SKM-1 (cell line): Measurements from ENCODE around the gene RIC8B.

Source experiments
- DNase-seq: peaks from one replicate; lab custom pipeline; 2025; ENCODE audit not compliant: unreplicated experiment; lab: John Stamatoyannopoulos, UW

RIC8B gene

DNA sequence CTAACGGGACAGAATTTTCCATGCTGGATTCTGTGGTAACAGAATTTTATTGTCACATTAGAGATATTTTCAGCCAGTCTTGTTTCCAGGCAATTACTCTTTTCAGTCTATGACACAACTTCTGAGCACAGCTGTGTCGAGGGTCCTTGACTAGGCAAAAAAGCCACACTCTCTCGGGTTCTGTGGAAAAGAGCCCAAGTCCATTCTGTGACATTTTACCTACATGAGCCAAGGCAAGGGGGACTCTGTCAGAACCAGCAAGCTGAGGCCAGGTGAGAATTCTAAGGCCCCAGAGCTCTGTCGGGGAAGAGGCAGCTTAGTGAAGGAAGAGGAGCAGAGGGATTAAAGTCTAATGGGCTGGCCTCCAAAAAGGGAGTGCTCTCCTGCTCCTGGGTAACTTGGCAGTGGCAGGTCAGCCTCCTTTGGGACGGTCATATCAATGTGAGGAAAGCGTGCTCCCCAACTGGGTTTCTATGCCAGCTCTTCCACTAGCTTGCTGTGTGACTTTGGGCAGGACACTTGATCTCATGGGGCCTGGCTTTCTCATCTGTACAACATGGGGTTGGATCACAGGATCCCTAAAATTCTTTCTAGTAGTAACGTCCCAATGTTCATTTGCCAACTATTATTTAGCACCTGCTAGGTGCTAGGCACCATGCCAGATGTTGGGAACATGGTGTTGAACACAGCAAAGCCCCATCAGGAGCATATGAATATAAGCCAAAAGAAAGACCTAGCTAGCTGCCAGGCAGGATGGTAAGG, 16.0 kb upstream of the RIC8B start:
- no peak for DNase-seq

DNA sequence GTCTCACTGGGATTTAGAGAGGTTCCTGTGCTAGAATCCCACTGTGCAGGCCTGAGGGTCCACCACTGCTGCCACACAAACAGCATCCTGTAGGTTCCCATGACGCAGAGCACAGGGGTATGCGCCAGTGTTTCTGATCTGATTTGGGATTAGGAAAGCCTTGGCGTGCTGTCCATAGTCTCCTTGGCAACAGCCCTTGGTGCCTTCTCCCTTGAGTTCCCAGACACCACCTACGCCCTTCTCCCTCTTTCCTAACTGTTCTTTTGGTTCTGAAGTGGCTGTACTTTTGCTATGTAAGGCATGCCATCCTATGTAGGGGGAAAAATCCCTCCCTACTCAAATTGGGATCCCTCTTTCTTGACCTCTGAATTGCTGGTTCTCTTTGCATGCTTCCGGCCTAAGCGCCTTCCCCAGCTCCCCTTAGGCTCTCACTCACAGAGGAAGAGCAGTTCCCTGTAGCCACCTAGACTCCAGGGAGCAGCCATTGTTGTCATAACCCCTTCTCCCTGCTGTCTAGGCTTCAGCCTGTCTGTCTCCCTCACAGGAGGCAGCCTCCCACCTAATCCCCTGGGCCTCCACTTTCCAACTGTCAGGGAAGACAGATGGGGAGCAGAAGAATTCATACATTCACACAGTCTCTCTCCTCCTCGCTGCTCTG, 14.8 kb upstream of the RIC8B start:
- DNase-seq, result no peak

DNA sequence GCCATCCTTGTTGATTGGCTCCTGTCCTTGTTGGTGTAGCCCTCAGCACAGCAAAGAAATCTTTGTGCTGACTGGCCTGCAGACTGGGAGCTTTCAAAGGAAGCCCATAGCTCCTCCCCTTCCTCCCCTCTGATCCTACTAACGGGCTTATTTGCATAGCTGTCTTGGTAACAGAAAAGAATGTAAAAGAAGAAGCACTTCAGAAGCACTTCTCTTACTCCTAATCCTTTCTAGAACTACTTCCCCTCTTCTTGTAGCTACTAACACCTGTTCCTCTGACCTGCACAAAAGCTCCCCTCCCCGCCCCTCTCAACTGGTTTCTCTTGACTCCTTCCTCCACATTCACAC, 14.3 kb upstream of the RIC8B start:
- DNase-seq, result peak; percentile 27

DNA sequence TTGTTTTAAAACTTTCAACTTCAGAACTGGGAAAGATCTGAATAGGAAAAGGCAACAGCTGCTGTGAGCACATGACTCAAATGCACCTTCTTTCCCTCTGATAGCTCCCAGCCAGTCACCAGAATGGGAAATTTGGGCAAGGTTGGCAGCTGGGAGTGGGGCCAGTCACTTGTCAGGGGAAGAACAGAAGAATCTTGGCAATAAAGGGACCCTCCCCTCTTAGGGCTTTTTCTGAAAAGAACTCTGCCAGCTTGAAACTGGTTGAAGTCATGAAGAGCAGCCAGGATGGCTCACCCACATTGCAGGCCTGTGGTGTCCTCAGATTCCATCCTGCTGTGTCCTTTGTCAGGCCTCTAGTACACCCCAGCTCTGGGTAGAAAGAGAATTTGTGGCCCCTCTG, 10.3 kb upstream of the RIC8B start:
- no peak for DNase-seq

DNA sequence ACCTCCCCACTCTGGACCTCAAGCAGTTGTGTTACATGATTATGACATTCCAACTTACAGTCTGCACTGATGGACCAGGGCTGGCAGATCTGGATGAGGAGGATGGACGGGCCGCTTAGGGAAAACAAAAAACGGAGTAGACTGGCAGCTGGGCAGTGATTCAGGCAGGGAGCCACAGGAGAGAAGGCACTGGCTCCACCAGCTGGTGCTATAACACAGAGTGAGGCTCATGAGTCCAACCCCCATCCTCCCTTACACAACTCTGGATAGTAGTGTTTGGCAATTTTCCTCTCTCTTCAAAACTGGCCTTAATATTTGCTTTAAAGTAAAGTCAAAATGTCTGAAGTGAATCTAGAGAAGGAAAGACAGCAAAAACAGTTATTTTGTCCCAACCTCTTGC, 9.7 kb upstream of the RIC8B start:
- DNase-seq, result peak; percentile 1

DNA sequence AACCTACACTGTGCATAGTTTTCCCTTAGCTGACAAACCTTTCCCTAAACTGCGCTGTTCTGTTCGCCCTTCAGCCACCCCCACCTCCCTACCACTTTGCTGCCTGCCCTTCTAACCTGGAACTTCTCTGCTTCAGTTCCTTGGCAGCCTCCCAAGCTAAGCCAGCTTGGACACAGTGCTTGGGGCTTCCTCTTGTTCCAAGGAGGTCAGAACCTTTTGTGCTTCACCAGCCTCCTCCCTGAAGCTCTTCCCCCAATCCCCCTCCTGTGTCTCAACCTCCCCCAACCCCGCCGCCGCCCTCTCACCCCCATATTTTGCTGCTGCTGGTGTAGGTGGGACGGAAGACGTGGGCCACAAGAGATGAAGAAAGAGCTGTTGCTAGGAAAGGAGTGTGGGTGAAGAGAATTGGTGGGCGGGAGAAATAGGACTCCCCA, 8.1 kb upstream of the RIC8B start:
- DNase-seq, result no peak

DNA sequence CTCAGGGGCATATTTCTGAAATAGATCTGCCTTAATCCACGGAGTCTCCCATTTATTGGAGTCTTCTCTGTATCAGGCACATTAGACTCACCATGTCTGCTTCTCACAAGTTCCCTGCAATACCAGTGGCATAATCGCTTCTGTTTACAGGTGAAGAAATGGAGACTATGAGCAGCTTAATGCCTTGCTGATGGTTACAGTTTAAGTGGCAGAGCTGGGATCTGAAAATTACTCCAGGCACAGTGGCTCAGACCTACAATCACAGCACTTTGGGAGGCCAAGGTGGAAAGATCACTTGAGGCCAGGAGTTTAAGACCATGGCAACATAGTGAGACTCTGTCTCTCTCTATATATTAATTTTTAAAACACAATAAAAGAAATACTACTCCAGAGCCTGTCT, 7.3 kb upstream of the RIC8B start:
- no peak for DNase-seq

DNA sequence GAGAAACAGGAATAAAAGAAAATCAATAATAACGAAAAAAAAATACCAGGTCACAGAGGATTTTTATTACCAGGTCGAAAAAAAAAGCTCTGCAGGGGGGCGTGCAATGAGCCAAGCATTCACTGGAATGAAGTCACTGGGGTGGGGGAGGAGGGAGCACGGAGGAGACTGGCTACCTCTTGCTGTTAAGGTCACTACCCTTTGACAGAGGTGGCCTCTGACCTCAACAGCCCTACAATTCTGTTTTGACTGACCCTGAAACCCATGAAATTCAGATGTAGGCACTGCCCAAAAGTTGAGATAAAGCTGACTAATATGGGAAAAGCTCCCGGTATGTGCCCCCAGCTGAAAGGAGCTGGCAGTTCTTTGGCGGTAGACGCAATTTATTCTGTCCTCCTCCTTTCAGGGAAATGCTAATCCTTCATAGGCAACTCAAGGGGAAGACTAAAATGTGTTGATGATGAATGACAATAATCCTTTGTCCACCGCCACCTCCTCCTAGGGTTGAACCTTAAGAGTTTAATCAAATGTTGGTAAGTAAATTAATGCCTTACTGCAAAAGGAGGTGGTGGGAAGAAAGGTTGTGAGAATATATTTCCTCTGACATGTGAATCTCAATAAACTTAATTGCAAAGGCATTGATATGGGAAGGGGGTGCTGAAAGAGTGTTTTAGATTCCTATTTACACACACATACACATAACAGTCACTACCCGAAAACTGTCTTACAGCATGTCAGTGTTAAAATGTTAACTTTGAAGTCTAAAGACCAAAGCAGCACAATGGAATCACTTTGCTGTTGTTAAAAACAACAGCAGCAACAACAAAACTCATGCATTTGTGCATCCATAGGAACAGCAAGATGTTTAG, 6.3 kb upstream of the RIC8B start:
- no peak for DNase-seq

DNA sequence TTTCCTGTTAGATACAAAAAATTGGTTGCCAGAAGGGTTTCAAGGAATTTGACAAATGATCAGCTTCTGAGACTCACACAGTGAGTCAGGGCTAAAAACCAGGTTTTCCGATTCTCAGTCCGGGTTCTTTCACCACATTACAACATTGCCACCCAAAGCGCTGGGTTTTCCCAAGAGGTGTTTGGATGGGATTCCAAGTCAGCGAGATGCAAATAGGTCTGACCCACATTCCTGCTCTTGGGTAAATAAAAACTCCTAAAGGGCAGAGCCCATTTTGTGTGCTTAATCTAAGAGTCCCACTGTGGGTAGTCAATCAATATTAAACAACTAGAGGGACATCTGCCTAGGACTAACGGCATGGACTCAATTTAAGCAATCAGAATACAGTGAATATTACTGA, 5.4 kb upstream of the RIC8B start:
- DNase-seq, result no peak

DNA sequence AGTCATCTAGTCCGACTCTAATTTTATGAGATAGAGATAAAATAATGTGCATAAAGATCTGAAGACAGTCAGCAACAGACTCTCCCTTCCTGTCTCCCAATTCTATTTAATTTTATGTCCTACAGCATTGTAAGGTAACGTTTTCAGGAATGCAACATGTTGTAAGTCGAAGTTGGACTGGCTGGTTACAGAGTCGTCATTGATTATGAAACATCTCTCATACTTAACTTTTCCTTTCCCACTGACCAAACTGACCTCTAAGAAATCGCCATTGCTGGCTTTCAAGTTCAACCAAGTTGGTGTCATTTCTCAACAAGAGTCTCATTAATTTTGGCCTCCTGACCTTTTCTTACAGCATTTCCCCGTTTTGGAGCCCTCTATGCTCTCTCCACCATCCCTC, 4.9 kb upstream of the RIC8B start:
- no peak for DNase-seq

DNA sequence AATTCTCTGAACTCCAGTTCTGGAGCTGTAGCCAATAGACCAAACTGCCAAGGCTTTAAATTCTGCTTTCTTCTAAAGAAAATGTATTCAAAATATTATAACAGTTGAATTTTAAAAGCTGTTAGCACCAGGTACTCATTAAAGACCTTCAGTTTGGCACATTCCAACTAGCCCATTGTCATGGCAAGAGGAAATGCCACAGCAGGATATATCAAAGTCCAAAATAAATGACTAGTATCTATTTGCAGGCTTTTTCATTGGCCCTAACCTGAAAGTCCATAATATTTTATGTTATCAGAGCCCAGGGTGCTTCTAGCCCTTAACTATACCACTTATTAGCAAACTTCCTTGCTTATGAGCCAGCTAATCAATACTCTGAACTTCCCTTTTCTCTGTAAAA, 3.1 kb upstream of the RIC8B start:
- DNase-seq, result no peak

DNA sequence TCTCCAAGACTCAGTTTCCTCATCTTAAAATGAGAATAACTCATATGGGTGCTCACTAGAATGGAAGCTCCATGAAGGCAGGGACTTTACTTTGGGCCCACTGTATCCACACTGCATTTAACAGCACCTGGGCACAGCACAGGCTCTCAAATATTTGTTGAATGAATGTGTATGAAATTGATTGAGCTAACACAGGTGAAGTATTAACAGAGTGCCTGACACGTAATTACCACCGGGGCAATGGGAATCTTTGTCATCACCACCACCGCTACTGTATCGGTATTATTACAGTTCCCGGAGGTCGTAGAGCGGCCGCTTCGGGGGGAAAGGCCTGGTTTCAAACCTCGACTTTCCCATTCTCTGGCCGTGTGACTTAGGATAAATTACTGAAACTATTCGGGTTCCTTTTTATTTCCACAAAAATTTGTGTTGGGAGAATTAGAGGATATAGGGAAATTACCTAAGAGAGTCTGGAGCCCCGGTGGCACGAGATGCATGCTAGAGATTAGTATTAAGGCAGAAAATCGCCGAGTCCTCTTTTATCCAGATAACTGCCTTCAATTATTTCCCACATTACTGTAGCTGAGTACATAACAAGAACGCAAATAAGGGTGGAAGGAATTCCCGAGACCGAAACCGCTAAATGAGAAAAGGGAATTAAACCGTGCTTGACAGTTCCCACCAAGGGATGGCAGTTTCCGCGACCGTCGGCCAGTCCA, 1.0 kb upstream of the RIC8B start:
- no peak for DNase-seq

DNA sequence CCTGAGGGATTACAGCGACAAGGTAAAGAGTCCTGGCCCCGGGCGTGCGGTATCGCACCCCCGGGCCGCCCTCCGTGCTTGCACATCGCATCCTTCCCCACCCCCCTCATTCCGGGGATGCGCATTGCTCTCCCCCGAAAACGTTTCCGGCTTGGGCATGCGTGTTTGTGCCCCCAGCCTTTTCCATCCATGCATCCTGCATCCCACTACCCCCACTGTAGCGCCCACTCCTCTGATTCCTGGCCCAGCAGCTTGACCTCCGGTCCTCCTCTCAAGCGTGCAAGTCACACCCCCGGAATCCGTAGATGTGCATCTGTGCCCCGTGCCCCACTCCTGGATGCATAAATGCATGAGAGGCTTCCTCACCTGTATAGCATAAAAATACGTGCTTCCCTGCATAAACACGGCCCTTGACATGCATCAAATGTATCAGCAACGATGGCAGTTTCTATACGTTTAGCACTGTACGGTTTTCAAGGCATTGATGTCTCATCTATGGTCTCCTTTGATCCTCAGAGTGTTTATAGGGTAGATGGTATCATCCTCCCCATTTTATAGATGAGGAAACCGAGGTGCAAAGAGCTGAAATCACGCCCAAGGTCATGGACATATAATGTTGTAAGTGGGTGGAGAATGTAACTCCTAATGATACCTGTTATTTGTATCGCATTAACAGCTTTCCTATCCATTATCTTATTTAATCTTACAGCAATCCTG, 484 bp downstream of the RIC8B start:
- no peak for DNase-seq

DNA sequence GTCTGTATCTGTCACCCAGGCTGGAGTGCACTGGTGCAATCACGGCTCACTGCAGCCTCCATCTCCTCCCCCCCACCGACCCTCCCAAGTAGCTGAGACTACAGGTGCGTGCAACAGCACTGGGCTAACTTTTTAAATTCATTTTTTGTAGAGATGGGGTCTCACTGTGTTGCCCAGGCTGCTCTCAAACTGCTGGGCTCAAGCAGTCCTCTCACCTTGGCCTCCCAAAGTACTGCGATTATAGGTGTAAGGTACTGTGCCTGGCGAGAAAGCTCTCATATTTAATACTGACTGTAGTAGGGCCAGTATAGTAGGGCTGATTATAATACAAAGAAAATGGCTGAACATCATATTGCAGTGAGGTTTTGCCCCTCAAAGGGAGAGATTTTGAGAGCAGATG, 2.4 kb downstream of the RIC8B start:
- DNase-seq, result no peak

DNA sequence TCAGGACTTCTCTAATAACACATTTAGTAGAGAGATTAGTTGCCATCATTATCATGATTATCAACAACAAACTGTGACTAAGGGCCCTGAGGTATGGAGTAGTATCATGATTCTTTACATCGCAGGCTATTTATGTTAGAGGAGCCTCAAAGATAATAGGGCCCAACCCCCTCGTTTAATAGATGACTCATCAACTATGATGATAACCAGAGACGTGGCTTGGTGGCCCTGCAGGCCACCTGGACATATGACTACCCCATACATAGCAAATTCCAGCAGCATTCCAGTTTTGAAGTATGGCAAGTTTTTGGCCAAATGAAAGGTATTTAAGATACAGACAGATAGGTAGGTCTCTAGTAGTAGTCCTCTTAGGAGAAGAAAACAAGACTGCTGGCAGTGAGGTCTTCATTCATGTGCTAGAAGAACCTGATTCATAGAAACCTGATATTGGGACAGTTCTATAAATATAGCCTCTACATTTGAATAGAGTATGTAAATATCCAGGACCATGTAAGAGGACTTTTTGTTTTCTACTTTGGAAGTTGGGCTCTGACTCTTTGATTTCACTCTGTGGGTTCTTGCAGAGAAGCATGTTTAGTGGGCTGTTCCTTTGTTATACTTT, 5.6 kb downstream of the RIC8B start:
- DNase-seq, result no peak

DNA sequence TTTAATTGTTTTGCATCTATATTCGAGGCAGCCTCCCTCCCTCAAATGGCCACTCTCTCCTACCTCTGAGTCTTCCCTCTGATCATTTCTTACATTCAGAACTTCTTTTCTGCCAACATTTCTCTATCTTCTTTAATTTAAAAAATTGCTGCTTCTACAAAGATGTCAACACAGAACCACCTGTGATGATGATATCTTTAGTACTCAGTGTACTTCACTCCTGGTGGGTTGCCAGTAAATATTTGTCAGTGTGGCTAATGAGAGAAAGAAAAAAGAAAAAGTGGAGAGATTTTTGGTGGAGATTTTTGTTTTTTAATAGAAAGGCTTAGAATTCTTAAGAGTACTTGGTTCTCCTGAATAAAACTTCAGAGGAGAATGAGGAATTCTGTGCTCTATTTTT, 8.1 kb downstream of the RIC8B start:
- no peak for DNase-seq

DNA sequence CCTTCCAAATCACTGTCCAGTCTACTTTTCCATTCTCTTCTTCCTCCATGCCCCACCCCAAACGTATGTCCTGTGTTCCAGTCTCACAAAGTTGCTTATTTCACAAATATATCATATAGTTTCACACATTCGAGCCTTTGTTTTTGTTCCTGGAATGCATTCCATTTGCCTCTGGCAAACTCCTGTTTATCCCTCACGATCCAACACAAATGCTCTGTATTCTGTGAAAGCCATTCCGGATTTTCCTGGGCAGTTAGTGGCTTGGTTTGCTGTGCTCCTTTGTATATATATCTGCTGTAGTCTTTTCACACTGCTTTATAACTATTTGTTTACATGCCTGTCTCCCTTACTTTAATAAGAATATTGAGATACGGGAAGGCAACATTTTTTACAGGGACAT, 9.0 kb downstream of the RIC8B start:
- no peak for DNase-seq

DNA sequence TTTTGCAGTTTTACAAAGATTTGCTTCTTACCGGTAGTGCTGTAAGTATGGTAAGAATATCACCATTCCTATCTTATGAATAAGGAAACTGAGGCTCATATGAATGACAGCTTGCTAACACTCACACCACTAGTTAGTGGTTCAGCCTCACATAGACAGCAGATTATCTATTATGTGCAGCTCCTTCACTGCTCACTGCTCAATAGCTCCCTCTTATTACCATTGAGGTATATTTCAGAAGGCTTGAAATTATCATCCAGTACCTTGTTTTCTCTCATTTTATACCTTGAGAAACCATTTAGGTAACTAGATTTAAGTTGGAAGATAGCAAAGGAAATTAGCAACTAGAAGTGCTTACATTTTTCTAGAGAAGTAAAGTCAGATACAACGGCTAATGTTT, 15.5 kb downstream of the RIC8B start:
- no peak for DNase-seq

DNA sequence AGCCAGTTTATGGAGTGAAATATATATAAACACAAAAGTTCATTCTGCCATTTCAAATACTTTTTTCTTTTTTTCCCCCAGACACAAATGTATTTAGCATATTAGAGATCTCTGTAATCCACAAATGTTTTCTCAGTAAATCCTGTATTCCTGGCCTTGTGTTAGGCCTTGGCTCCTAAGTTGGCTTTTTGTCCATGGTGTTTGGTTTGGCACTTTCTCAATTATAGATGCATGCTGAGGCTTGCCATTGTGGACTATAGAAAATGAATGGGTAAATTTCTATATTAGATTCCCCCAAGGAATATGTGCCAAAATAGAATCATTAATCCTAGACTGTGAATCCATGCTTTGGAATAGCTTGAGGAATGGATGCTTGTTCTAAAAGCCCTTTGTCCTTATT, 17.0 kb downstream of the RIC8B start:
- no peak for DNase-seq

DNA sequence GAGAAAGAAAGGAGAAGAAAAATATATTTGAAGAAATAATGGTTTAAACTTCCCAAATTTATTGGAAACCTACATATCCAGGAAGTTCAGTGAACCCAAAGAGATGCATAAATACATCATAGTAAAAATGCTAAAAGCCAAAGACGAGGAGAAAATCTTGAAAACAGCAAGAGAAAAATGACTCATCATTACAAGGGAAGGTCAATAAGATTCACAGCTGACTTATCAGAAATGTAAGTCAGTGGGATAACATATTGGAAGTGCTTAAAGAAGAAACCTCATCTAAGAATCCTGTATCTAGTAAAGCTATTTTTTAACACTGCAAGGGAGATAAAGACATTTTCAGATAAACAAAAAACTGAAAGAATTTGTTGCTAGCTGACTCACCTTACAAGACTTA, 19.9 kb downstream of the RIC8B start:
- DNase-seq, result no peak
